ENCODE results near the gene MAP3K2. TPM values are rescaled to one million over a fixed set of nuclear protein-coding genes. Genes with fewer than 3 reads are reported as not detected.
A peak's percentile ranks its signal among the peaks of the same experiment; 100 is the strongest.

The MAP3K2 gene
- total and polyA plus RNA-seq, 2 donors (not counting 3 experiments of a cell fraction or from before 2014, with no cell fraction given): 3.4 to 25.7 TPM

DNA sequence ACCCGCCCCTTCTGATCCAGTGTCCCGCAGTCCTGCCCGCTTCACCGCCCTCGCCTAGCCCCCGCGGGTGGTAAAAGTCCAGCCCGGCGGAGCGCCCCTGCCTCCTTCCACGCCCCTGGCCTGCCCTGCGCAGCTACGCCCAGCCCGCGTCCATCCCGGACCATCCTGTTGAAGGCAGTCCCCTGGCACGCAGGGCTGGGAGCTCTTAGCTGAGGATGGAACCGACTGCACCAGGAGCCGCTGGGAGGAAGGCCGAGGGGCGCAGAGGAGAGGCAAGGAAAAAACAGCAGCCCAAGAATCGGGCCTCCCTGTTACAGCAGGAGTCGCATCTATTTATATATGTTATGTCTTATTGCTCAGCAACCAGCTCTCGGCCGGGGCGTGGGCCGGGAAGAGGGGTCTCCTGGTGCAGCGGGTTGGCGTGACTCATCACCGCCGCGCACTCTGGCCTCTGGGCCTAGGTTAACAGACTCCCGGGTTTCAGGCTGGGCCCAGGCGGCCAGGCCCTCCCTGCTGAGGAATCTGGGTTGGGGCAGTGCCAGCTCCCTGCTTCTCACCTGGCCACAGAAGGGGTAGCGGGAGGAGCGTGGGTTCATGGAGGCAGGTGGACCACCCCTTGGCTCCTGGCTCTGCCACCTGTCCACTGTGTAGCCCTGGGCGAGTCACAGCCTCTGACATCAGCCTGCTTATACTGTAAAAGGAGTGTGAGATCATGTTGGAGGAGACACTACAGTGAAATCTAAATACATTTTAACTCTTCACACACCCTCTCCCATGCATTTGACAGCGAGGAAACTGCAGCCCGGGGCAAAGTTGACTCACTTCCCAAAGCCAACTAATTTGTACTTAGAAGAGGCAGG is 13.4 kb upstream of the MAP3K2 start:
- no peak overlapping the region for H2AFZ ChIP-seq (ENCODE audit: low read depth, low read length)
- no TSS peak for BruUV-seq (replicated peaks)
- TF ChIP-seq FOS (IDR thresholded peaks at IDR 0.05; ENCODE audit: borderline replicate concordance, insufficient read depth, low read length): peak; percentile 55
- TF ChIP-seq MYC (IDR thresholded peaks at IDR 0.05; ENCODE audit: low read depth, low read length): no peak

DNA sequence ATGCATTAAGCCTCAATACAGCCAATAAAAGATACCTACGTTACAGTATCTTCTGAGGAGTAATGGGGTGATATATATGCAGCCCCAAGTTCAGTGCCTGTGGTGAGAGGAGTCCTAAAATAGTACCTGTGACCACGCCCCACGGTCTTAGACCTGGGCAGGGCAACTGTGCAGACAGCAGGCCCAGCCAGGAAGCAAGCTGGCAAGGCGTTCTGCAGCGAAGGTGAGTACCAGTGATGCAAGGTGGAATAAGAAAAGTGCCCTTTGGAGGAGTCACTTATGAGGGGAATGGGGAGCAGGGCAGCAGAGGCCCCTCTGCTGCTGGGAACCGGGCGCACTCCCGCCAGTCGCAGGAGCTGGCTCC is 12.7 kb upstream of the MAP3K2 start:
- TF ChIP-seq MYC (IDR thresholded peaks at IDR 0.05; ENCODE audit: low read depth, low read length): no peak
- no peak for TF ChIP-seq JUN (IDR thresholded peaks at IDR 0.05; ENCODE audit: borderline replicate concordance, insufficient read depth, insufficient read length, low read depth)
- no peak for TF ChIP-seq GATA2 (IDR thresholded peaks at IDR 0.05; ENCODE audit: insufficient read depth, insufficient read length, low read depth, low read length)
- TF ChIP-seq, protein P1, sequence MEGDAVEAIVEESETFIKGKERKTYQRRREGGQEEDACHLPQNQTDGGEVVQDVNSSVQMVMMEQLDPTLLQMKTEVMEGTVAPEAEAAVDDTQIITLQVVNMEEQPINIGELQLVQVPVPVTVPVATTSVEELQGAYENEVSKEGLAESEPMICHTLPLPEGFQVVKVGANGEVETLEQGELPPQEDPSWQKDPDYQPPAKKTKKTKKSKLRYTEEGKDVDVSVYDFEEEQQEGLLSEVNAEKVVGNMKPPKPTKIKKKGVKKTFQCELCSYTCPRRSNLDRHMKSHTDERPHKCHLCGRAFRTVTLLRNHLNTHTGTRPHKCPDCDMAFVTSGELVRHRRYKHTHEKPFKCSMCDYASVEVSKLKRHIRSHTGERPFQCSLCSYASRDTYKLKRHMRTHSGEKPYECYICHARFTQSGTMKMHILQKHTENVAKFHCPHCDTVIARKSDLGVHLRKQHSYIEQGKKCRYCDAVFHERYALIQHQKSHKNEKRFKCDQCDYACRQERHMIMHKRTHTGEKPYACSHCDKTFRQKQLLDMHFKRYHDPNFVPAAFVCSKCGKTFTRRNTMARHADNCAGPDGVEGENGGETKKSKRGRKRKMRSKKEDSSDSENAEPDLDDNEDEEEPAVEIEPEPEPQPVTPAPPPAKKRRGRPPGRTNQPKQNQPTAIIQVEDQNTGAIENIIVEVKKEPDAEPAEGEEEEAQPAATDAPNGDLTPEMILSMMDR (IDR thresholded peaks at IDR 0.05; ENCODE audit: extremely low read depth in 1 of 2, insufficient read depth in 1 of 2, low read depth in 1 of 2, low read length in 2 of 2): no peak
- TF ChIP-seq EZH2 (IDR thresholded peaks at IDR 0.05; ENCODE audit: borderline replicate concordance, low read depth, low read length, severe bottlenecking): no peak
- no peak for TF ChIP-seq POLR2AphosphoS5 (IDR thresholded peaks at IDR 0.05; ENCODE audit: insufficient read depth, low read depth, low read length)
- TF ChIP-seq, protein P2, sequence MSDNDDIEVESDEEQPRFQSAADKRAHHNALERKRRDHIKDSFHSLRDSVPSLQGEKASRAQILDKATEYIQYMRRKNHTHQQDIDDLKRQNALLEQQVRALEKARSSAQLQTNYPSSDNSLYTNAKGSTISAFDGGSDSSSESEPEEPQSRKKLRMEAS (IDR thresholded peaks at IDR 0.05; ENCODE audit: insufficient read depth, insufficient read length): no peak
- Histone ChIP-seq H3K4me3 (replicated peaks in 1 of 3; ENCODE audit: insufficient read depth in 1 of 3, low read depth in 1 of 3, low read length in 3 of 3) (no peak overlapping the region), H3K9ac (replicated peaks; ENCODE audit: extremely low read depth, insufficient read depth, low read length) (no peak overlapping the region), H3K36me3 (ENCODE audit: control insufficient read depth in 2 of 2, extremely low read depth in 1 of 2, insufficient read depth in 2 of 2, low read length in 2 of 2) (no peaks in the 10 kb centered on the region), H3K27ac (ENCODE audit: insufficient read depth, low read depth, low read length) (no peak overlapping the region), H3K9me3 (replicated peaks; ENCODE audit: control insufficient read depth, insufficient read depth, low read length) (no peaks in the 10 kb centered on the region), H3K79me2 (ENCODE audit: control insufficient read depth, insufficient read depth, low read length) (no peaks in the 10 kb centered on the region), H3K4me2 (ENCODE audit: insufficient read depth, low read length) (no peak overlapping the region), H3K4me1 (ENCODE audit: control insufficient read depth, extremely low read depth, insufficient read depth, low read length) (peaks cover 23% of the 10 kb centered on the region), H4K20me1 (replicated peaks; ENCODE audit: control insufficient read depth, extremely low read depth, insufficient read depth, low read length) (no peaks in the 10 kb centered on the region), H2AFZ (ENCODE audit: low read depth, low read length) (no peak overlapping the region), H3K27me3 (ENCODE audit: control insufficient read depth in 2 of 2, insufficient read depth in 2 of 2, low read length in 2 of 2) (no peaks in the 10 kb centered on the region), H3K9me1 (replicated peaks; ENCODE audit: control insufficient read depth, extremely low read depth, insufficient read depth, low read length) (no peaks in the 10 kb centered on the region)
- intact Hi-C loops (cut with micrococcal nuclease): no loop called here
- ChIA-PET POLR2A (no interaction called here), CTCF (no interaction called here)
- dilution Hi-C loops (cut with MboI; ENCODE audit: extremely low pct_ligation_motif_present, low sequenced_read_pairs): no loop called here
- FAIRE-seq (no peak), DNase-seq (ENCODE audit: low read depth, low spot score) (no peak)
- BruUV-seq (replicated peaks): no TSS peak

More for the DNA sequence above, 13.4 kb upstream of the MAP3K2 start:
- no peaks in the 10 kb centered on the region for H4K20me1 ChIP-seq (replicated peaks; ENCODE audit: control insufficient read depth, extremely low read depth, insufficient read depth, low read length)
- no peaks in the 10 kb centered on the region for H3K27me3 ChIP-seq (ENCODE audit: control insufficient read depth in 2 of 2, insufficient read depth in 2 of 2, low read length in 2 of 2)
- no peaks in the 10 kb centered on the region for H3K9me1 ChIP-seq (replicated peaks; ENCODE audit: control insufficient read depth, extremely low read depth, insufficient read depth, low read length)
- peaks cover 24% of the 10 kb centered on the region for H3K4me1 ChIP-seq (ENCODE audit: control insufficient read depth, extremely low read depth, insufficient read depth, low read length)
- peak; percentile 55 for FAIRE-seq
- DNase-seq (ENCODE audit: low read depth, low spot score): peak; percentile 12
- no peak overlapping the region for H3K4me3 ChIP-seq (replicated peaks in 1 of 3; ENCODE audit: insufficient read depth in 1 of 3, low read depth in 1 of 3, low read length in 3 of 3)
- no peak overlapping the region for H3K9ac ChIP-seq (replicated peaks; ENCODE audit: extremely low read depth, insufficient read depth, low read length)
- no peak overlapping the region for H3K27ac ChIP-seq (ENCODE audit: insufficient read depth, low read depth, low read length)
- H3K4me2 ChIP-seq (ENCODE audit: insufficient read depth, low read length): no peak overlapping the region
- POLR2A ChIA-PET: no interaction called here
- no peaks in the 10 kb centered on the region for H3K9me3 ChIP-seq (replicated peaks; ENCODE audit: control insufficient read depth, insufficient read depth, low read length)
- H3K36me3 ChIP-seq (ENCODE audit: control insufficient read depth in 2 of 2, extremely low read depth in 1 of 2, insufficient read depth in 2 of 2, low read length in 2 of 2): no peaks in the 10 kb centered on the region
- no peaks in the 10 kb centered on the region for H3K79me2 ChIP-seq (ENCODE audit: control insufficient read depth, insufficient read depth, low read length)
- CTCF ChIA-PET: interaction anchor here (1.3 to 1.5 kb wide), 2 partner anchors 10 to 13 kb away, joined by 4 read pairs; no protein-coding TSS in a partner anchor
- intact Hi-C loops (cut with micrococcal nuclease): no loop called here
- dilution Hi-C loops (cut with MboI; ENCODE audit: extremely low pct_ligation_motif_present, low sequenced_read_pairs): no loop called here
